Skeletal muscle satellite cell (primary cell): ENCODE measurements around the gene UGT1A4.

Experiments
- H3K27me3 ChIP-seq: 2 replicates; pipeline ENCODE4 v1.7.0; 2013; ENCODE audit warnings: low read length; ENCODE audit not compliant: control insufficient read depth, insufficient read depth
- H3K36me3 ChIP-seq: 2 replicates; pipeline ENCODE4 v1.7.0; 2013; ENCODE audit warnings: mild to moderate bottlenecking, control low read depth, low read length; ENCODE audit not compliant: insufficient read depth
- H3K4me1 ChIP-seq: 2 replicates; pipeline ENCODE4 v1.7.0; 2013; ENCODE audit warnings: low read length; ENCODE audit not compliant: control insufficient read depth, insufficient read depth
- H3K4me2 ChIP-seq: 2 replicates; pipeline ENCODE4 v1.7.0; 2013; ENCODE audit warnings: mild to moderate bottlenecking, low read length
- H3K4me3 ChIP-seq: 2 replicates; pipeline ENCODE4 v1.7.0; 2013; ENCODE audit warnings: low read length
- H3K9ac ChIP-seq: 2 replicates; pipeline ENCODE4 v1.7.0; 2013; ENCODE audit warnings: mild to moderate bottlenecking, low read depth, low read length, moderate library complexity
- H3K9me3 ChIP-seq: replicated peaks from 2 replicates; pipeline ENCODE4 v1.7.0; 2013; ENCODE audit warnings: mild to moderate bottlenecking, control low read depth, low read length

UGT1A4 gene

GRCh38 chr2:233807215-233807865, 88.8 kb downstream of the UGT1A4 start:
- H3K4me2 ChIP-seq: no peak overlapping the region
- H3K36me3 ChIP-seq: no peaks in the 10 kb centered on the region
- no peaks in the 10 kb centered on the region for H3K9me3 ChIP-seq
- H3K4me1 ChIP-seq: no peaks in the 10 kb centered on the region
- H3K27me3 ChIP-seq: peaks cover 21% of the 10 kb centered on the region
- H3K9ac ChIP-seq: no peak overlapping the region
- no peak overlapping the region for H3K4me3 ChIP-seq

GRCh38 chr2:233807966-233808935, 89.7 kb downstream of the UGT1A4 start:
- no peaks in the 10 kb centered on the region for H3K4me1 ChIP-seq
- H3K9ac ChIP-seq: no peak overlapping the region
- no peak overlapping the region for H3K4me3 ChIP-seq
- H3K4me2 ChIP-seq: no peak overlapping the region
- no peaks in the 10 kb centered on the region for H3K9me3 ChIP-seq
- no peaks in the 10 kb centered on the region for H3K36me3 ChIP-seq
- peaks cover 21% of the 10 kb centered on the region for H3K27me3 ChIP-seq

GRCh38 chr2:233810385-233810784, 91.8 kb downstream of the UGT1A4 start:
- Histone ChIP-seq H3K36me3 (no peaks in the 10 kb centered on the region), H3K9ac (no peak overlapping the region), H3K4me2 (no peak overlapping the region), H3K4me1 (no peaks in the 10 kb centered on the region), H3K4me3 (no peak overlapping the region), H3K9me3 (no peaks in the 10 kb centered on the region), H3K27me3 (peaks cover 20% of the 10 kb centered on the region)

- H3K9ac ChIP-seq: no peak overlapping the region
Measured at GRCh38 chr2:233811087-233811486, 92.6 kb downstream of the UGT1A4 start.

GRCh38 chr2:233811732-233812131, 93.2 kb downstream of the UGT1A4 start:
- Histone ChIP-seq H3K4me2 (no peak overlapping the region), H3K4me3 (no peak overlapping the region), H3K9ac (no peak overlapping the region), H3K36me3 (no peaks in the 10 kb centered on the region), H3K27me3 (peaks cover 31% of the 10 kb centered on the region), H3K9me3 (no peaks in the 10 kb centered on the region), H3K4me1 (no peaks in the 10 kb centered on the region)

More at GRCh38 chr2:233811087-233811486, 92.6 kb downstream of the UGT1A4 start:
- no peak overlapping the region for H3K4me2 ChIP-seq
- H3K4me1 ChIP-seq: no peaks in the 10 kb centered on the region
- H3K36me3 ChIP-seq: no peaks in the 10 kb centered on the region
- peaks cover 27% of the 10 kb centered on the region for H3K27me3 ChIP-seq
- no peaks in the 10 kb centered on the region for H3K9me3 ChIP-seq
- no peak overlapping the region for H3K4me3 ChIP-seq

- Histone ChIP-seq H3K9me3 (no peaks in the 10 kb centered on the region), H3K36me3 (no peaks in the 10 kb centered on the region), H3K4me2 (no peak overlapping the region)
Measured at GRCh38 chr2:233813236-233814055, 94.9 kb downstream of the UGT1A4 start.

GRCh38 chr2:233814056-233814835, 95.7 kb downstream of the UGT1A4 start:
- H3K9ac ChIP-seq: no peak overlapping the region
- peaks cover 23% of the 10 kb centered on the region for H3K27me3 ChIP-seq
- H3K36me3 ChIP-seq: no peaks in the 10 kb centered on the region
- H3K4me1 ChIP-seq: no peaks in the 10 kb centered on the region
- H3K4me3 ChIP-seq: no peak overlapping the region
- H3K4me2 ChIP-seq: no peak overlapping the region
- no peaks in the 10 kb centered on the region for H3K9me3 ChIP-seq

More at GRCh38 chr2:233813236-233814055, 94.9 kb downstream of the UGT1A4 start:
- Histone ChIP-seq H3K9ac (no peak overlapping the region), H3K27me3 (peaks cover 26% of the 10 kb centered on the region), H3K4me1 (no peaks in the 10 kb centered on the region), H3K4me3 (no peak overlapping the region)

- no peak overlapping the region for H3K9ac ChIP-seq
- H3K4me1 ChIP-seq: no peaks in the 10 kb centered on the region
- no peaks in the 10 kb centered on the region for H3K36me3 ChIP-seq
- no peak overlapping the region for H3K4me2 ChIP-seq
- no peaks in the 10 kb centered on the region for H3K9me3 ChIP-seq
- peaks cover 20% of the 10 kb centered on the region for H3K27me3 ChIP-seq
- H3K4me3 ChIP-seq: no peak overlapping the region
Measured at GRCh38 chr2:233815861-233816260, 97.3 kb downstream of the UGT1A4 start.

- Histone ChIP-seq H3K27me3 (peaks cover 23% of the 10 kb centered on the region), H3K4me3 (no peak overlapping the region), H3K36me3 (no peaks in the 10 kb centered on the region), H3K9me3 (no peaks in the 10 kb centered on the region), H3K4me1 (no peaks in the 10 kb centered on the region), H3K4me2 (no peak overlapping the region), H3K9ac (no peak overlapping the region)
Measured at GRCh38 chr2:233816334-233816733, 97.8 kb downstream of the UGT1A4 start.

- H3K4me3 ChIP-seq: no peak overlapping the region
- no peak overlapping the region for H3K4me2 ChIP-seq
- H3K9me3 ChIP-seq: no peaks in the 10 kb centered on the region
- H3K9ac ChIP-seq: no peak overlapping the region
- no peaks in the 10 kb centered on the region for H3K4me1 ChIP-seq
- no peaks in the 10 kb centered on the region for H3K36me3 ChIP-seq
- H3K27me3 ChIP-seq: peaks cover 25% of the 10 kb centered on the region
Measured at GRCh38 chr2:233816771-233817170, 98.2 kb downstream of the UGT1A4 start.
